Stimulated activated CD8-positive, alpha-beta memory T cell treated with anti-CD3 and anti-CD28 coated beads, Interleukin-7, amount 100 ng/mL, for 4 hours (primary cell): ENCODE results near the gene KLK7.

Source experiments
- DNase-seq, 2 donors: peaks; one replicate each; pipeline ENCODE4 v3.0.0-alpha.2; 2020; ENCODE audit warnings: low read depth in 2 of 2

Gene KLK7

DNA sequence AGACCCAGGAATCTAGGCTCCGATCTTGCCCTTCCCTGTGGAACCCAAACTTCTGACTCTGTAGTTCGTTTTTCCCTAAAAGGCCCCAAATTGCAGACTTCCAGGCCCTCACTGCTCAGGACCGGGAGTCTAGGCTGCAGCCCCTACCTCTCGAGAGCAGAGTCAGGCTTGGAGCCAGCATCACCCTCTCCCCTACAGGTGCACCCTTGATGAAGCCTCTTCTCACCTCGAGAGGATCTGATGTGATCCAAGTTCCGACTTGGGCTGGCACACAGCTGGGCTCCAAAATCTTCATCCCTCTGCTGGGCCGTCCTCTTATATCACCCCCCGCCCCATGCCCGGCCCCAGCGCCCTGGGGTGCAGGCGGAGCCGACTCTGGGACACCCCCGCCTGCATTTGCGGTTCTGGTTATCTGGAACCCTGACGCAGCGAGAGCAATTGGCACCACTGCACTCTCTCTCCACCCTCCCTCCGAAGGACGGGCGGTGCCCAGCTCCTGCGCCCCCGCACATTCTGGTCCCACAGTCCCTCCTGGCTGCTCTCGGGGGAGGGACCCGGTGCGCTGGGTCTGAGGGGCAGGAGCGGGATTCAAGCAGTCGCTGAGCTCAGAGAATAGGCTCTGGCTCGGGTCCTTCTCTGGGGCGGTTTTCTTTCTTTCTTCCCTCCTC lies at the start of gene KLK7:
TSS of gene KLK7 (minus strand) at position 293 of the 668 bp plus-strand sequence. CDS start 1,518 bp downstream, outside the sequence.
- DNase-seq, result no peak

DNA sequence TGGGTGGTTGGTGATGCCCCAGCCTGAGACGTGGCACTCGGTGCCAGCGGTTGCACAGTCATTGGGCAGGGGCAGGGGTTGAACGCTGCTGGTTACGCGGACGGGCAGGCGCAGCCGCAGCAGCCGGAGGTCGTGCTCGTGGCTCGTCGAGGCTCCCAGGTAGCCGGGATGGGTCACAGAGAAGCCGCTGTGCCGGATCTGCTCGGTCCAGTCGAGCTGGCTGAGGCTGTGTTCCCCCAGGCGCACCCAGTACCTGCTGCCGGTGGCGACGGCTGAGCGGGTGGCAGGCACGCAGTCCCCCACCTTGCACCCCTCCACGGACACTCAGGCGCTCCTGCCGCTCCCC lies 48.1 kb upstream of the KLK7 start:
- no peak for DNase-seq

DNA sequence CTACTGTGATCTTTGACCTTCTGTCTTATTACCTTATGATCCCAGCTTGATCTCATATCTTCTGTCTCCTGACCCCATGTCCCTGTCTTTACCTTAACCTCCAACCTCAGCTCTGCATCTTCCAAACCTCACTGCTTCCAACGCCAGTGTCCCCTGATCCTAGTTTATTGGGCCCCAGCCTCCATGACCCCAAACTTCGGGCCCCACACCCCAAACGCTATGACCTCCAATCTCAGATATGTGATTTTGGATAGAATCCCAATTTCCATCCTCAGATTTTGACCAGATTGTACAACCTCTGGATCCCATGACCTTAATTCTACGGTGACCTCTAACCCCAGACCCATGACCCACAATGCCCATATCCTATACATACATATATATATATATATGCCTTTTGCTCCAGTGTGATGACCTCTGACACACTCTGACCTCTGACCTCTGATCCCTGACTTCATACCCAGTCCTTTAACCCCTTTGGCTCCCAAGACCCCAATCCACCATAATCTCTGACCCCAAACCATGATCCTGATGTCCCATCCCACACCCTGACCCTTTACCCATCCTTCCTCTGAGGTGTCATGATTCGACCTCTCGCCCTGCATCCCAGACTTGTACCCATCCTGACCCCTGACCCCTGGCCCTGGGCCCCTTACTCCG lies 47.6 kb upstream of the KLK7 start:
- DNase-seq, result no peak

DNA sequence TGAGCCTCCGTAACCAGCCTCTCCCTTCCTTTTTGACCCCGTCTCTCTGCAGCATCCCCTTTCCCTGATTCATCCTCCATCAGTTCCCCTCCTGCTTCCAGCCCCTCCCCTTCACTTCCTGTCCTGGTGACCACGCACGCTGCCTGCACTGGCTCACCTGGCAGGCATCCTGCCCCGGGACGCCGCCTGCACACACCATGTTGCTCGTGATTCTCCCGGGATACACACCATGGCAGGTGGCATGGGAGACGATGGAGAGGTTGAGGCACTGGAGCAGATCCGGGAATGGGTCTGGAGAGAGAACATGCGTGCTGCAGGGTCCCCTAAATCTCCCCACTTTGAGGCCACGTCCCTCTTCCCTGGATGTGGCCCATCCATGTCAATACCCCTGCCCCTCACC lies 46.9 kb upstream of the KLK7 start:
- DNase-seq, result no peak

DNA sequence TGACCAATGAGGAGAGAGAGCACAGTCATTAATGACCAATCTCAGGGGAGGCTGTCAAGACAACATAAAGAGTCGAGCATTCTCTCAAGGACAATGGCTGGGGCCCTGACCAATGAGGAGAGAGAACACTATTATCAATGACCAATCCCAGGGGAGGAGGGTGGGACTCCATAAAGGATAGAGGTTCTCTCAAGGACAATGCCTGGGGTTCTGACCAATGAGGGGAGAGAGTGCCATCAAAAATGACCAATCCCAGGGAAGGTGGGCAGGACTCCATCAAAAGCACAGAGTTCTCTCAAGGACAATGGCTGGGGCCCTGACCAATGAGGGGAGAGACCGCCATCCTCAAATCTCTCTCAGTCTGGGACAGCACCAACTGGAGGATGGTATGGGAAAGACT lies 46.0 kb upstream of the KLK7 start:
- no peak for DNase-seq

DNA sequence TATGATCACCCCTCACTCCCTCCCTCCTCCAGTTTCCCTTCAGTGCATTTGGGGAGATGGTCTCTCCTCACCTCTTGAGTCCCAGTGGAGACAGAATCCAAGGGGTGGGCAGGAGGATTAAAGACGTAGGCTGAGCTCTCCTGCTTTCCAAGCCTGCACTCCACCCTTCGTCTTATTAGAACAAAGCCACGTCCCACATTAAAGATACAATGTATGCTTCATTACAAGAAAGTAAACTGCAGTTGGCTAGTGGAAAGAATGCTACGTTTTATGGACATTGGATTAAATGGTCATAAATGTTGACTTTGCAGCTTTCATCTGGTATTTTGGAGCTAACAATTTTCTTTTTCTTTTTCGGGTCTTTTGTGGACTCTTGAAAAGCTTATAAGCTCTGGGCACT lies 44.2 kb upstream of the KLK7 start:
- DNase-seq, result no peak

DNA sequence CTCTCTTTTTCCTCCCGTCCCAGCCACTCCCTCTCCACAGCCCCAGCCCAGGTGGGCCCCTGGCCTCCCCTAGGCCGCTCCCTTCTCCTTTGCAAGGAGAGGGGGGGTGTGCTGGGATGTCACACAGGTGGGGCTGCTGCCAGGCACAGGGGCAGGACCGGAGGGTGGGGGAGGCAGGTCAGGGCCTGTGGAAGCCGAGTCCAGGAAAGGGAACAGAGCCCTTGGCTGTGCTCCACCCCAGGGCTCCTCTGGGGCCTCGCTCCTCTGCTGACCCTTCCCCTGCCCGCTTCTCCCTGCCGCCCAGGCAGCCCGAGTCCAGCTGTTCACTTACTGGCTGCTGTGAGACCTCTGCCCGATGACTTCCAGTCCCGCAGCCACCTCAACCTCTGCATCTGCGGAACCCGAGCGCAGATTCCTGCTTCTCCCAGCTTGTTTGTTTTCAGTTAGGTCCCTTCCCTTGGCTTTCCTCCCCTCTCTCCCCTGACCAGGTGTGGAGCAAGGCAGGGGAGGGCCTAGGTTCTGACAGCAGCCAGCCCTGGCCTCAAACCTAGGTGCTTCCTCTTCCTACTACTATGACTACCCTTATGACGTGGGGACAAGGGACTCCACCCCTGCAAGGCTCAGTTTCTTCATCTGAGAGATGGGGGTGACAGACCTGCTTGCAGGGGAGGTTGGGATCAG lies 43.5 kb upstream of the KLK7 start:
- no peak for DNase-seq

DNA sequence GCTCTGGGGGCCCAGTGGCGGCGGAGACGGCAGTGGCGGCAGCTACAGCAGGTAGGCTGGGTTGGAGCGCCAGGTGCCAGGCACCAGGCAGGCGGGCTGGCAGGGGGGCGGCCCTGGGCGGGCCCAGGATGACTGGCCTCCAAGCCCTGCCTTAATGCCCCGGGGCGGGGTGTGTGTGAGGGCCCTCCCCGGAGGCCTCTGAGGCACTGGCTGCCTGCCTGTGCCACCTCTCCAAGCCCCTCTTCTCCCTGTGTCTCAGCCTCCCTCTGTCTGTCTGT lies 42.8 kb upstream of the KLK7 start, which contains the start of gene KLK11:
TSS of gene KLK11 (minus strand) at position 63 of the 278 bp plus-strand sequence. CDS start 985 bp downstream, outside the sequence.
- DNase-seq, result no peak

DNA sequence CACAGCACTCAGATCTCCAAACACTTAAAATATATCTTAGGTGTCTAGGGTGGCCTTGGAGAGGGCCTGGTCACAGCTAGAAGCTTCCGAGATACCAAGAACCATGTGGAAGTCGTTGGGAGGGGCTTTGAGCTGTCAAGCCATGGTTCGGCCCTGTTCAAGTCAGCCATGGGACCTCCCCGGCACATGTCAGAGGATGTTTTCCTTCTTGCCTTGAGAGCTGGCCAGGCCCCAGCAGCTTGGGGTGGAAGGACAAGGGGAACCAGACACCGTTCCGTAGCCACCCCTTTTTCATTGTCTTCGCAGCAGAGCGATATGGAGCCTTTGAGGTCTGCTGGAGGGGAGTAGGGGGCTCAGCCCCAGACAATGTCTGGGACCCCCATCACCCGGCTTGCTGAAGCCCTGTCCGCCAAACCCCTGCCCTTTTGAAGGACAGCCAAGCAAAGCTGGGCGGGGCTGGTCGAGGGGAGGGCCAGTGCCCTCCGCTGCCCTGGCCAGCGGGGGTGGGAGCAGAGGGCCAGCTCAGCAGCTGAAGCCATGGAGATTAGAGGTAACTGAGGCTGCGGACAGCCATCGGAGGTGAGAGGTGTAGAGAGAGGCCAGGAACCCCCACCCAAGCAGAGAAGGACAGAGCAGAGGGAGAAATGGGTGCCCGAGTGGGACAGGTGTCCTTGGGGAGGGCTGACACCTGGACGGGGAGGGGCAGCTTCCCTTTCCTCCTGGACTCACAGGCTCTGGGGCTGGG lies 42.3 kb upstream of the KLK7 start:
- DNase-seq, result no peak

DNA sequence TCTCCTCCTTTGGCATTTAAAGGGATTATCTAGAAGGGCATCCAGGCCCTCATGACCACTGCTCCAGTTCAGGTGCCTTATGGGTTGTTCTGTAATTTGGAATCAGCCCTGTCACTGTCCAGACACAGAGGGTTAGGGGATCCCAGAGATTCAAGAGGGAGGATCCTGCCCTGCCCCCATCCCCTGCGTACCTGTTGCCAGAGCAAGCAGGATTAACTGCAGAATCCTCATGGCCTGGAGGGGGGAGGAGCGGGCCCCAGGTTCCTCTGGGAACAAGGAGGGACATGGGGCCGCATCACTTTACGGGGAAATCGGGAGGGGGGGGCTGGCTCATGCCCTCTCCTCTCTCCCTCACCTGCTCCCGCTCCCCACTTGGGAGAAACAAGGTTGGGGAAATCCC lies 41.7 kb upstream of the KLK7 start:
- no peak for DNase-seq

DNA sequence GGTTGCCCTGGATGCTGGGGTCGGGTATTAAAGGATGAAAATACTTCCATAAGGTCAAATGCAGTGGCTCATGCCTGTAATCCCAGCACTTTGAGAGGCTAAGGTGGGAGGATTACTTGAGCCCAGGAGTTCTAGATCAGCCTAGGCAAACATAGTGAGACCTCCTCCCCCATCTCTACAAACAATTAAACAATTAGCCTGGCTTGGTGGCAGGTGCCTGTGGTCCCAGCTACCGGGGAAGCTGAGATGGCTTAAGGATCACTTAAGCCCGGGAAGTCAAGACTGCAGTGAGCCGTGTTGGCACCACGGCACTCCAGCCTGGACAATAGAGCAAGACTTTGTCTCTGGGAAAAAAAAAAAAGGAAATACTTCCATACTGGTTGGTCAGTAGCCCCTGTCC lies 41.2 kb upstream of the KLK7 start:
- no peak for DNase-seq

DNA sequence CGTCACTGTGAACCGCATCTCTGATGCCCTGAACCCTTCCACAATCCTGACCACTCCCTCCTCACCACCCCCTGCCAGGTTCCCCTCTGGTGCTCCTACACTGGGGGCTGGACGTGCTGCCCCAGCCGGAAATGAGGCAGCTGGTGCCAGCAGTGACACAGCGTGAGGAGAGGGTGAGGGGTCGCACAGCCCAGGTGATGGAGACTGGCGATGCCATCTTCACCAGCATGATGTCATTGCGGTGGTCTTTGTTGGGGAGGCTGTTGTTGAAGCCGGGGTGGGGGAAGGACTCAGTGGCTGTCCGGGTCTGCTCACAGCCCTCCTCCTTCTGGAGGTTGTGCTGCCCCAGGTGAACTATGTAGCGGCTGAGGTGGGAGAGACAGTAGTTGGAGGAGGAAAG lies 40.2 kb upstream of the KLK7 start:
- no peak for DNase-seq

DNA sequence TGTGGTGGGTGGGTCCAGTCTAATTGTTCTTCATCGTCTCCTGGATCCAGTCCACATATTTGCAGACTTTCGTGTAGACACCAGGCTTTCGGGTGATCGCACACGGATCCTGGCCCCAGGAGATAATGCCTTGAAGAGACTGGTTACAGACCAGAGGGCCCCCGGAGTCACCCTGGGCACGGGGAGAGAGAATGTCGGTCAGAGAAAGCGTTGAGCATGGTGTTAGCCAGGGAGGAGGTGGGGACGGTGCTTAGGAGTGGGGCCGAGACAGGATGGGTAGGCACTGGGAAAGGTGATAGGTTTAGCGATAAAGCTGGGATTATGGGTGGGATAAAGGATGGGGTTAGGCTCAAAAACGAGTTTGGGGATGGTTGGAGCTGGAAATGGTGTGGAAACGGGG lies 38.8 kb upstream of the KLK7 start:
- no peak for DNase-seq

DNA sequence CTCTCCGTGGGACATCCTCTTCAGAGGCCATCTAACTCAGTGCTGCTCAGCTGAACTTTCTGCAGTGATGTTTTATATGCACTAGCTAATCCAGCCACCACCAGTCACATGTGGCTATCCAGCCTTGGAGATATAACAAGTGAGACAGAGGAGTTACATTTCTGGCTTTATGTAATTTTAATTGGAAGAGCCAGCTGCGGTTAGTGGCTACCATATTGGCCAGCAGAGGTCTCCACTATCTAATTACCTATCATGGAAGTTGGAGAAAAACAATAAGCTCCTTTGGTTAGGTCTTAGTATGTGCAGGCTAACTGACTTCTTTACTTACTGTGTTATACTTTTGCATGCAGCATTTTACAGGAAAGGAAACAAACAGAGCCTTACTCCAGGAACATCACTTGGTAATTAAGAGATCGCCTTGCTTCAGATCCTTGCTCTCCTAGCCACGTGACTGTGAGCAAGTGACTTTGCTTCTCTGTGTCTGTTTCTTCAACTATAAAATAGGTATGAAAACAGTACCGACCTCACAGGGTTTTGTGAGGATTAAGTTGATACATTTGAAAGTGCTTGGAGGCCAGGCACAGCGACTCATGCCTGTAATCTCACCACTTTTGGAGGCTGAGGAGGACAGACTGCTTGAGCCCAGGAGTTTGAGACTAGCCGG lies 37.4 kb upstream of the KLK7 start:
- DNase-seq, result no peak

DNA sequence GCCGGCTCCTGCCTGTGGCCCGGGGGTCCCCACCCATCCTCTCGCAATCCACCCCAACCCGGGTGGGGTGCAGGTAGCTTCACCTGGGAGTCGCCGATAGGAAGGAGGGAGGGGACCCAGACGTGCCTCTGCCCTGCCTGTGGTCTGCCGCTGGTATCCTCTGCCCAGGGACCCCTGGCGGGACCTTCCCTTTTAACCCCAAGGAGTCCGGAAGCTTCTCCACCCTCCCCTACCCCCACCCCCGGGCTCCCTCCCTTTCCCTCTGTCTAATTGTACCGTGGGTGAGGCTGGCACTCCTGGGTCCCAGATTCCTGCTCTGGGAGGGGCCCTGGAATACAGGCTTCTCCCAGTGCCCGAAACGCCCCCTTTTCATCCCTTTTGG lies 35.8 kb upstream of the KLK7 start, which contains the start of gene KLK10:
TSS of gene KLK10 (minus strand) at position 166 of the 382 bp plus-strand sequence. CDS start 579 bp downstream, outside the sequence.
- no peak for DNase-seq

DNA sequence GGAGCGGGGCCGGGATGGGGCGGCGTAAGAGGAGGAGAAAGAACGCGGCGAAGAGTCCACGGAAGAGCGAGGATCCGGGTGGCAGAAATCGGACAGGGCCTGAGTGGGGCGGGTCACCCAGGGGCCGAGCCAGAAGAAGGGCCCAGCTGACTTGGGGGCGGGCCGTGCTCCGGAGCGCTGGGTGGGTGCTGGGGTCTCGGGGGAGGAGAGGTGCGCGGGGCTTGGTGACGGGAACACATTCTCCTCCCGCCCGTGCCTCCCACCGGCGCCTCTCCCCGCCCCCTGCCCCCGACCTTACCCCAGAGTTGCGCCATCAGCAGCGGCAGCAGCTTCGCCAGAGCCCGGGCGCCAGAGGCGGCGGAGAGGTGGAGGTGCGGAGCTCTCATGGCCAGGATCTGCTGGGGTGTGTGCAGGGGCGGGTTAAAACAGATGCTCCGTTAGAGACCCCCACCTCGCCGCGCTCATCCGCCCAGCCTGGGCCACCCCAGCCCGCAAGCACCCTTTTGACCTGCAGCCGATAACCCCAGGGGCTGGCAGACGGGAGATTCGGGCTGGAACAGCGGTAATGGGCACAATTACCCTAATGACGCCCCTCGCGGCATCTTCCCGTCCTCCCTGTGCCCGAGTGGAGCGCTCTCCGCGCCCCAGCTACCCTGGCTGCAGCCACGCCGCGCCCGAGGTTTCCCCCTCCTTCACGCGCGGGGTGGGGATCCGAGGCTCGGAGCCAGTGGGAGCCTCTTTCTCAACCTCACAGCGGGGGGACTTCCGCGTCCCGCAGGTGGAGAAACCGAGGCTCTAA lies 35.2 kb upstream of the KLK7 start:
- DNase-seq, result no peak

DNA sequence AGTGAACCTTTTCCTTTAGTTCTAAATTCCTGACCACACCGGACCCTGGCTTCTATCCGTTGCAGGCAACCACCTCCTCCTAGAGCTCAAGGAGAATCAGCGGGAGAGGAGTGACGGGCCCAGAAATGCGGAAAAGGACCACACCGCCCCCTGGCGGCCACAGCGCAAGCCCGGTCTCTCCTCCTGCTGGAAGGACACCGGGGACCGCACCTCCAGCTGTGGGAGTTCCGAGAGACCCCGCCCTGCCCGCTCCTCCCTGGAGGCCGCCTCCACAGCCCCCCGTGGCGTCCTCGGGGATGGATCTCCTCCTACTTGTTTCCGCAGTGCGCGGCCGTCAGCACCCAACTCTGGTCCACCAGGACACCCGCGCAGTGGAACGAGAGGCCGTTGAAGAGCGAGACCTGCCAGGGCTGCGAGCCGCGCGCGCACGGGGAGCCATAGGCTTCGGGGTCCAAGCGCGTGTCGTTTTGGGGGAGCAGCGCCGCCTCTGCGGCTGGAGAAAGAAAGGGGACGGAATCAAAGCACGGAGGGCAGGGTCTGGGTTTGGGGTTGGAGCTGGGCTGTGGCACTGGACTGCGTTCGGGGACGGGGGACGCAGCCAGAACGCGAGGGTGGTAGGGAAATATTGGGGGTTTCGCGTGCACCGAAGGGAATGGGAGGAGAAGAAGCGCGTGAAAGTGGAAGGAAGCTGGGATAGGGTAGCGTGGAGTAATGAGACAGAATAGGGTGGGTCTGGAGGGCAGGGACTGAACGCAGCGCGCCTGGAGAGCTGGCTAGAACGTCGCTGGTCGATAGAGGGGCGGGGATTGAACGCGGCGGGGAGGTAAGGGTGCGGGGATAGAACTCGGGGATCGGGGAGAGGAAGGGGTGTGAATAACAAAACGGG lies 33.3 kb upstream of the KLK7 start:
- peak; percentile 12 to 24 for DNase-seq

DNA sequence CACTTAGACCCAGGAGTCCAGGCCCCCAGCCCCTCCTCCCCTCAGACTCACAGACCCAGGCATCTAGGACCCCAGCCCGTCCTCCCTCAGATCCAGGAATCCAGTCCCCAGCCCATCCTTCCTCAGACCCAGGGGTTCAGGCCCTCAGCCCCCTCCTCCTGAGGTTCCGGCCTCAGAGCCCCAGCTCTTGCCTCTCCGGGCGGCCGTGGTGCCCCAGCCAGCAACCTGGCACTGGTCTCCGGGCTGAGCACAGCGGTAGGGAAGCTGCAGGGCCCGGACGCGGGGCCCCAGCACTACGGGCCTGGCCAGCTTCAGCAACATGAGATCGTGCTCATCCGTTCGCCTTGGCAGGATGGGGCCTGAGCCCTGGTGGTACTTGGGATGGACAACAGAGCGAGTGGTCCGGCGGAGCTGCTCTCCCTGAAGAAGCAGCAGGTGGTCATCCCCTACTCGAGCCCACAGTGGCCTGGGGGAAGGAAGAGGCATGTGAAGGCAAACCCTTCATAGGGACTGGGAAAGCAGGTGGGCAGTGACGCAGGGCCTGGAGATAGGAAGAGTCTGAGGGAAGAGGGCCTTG lies 32.1 kb upstream of the KLK7 start:
- DNase-seq, result no peak

DNA sequence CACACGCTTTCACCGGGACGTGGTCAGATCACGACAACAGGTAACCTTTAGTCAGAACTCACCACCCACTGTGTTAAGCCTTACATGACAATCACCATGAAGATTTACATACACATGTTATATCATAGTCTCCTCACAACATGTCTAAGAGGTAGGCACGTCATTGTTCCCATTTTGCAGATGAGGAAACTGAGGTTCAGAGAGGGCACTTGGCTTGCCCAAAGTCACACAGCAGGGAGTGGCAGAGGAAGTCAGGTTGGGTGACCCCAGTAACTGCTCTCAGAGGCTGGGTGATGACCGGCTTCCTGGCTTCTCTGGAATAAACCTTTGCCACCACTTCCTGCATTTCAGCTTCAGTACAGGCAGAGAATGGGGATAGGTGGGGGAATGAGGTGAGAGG lies 30.5 kb upstream of the KLK7 start:
- DNase-seq, result no peak

DNA sequence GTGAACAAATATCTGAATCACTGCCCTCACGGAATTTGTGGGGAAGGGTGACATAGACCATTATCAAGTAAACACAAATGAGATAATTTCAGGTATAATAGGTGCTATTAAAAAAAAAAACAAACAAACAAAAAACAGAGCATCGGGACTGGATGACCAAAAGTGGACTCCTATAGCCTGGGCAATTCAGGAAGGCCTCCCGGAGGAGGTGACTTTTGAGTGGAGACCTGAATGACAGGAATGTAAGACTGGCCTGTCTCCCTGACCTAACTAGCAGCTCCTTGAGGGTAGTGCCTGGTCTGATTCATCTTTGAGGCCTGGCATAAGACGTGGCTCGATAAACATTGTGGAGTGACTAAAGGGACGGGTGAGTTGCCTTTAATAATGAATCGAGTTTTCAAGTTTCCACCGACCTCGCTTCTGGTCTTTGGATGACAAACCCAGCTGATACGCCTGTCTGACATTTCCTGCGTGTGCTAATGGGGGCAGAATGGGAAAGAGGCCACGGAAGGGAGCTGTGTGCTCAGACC lies 29.0 kb upstream of the KLK7 start:
- no peak for DNase-seq
